OCI-LY1 (cell line): ENCODE results near the gene PRPS1.

Source experiments
- EZH2 ChIP-seq: fragments of 200-600 bp; sonication (generic), shearing (Covaris generic); IDR thresholded peaks from 2 replicates; pipeline ENCODE4 v1.8.0; 2017; ENCODE audit warnings: borderline replicate concordance, mixed run types, mild to moderate bottlenecking, antibody characterized with exemption, low read length, moderate library complexity, mixed read lengths
- TF ChIP-seq, protein P1 (sequence below): fragments of 200-600 bp; sonication (generic), shearing (Covaris generic); IDR thresholded peaks from 2 replicates; pipeline ENCODE4 v1.5.1; 2017; ENCODE audit warnings: mild to moderate bottlenecking, antibody characterized with exemption, low read length, moderate library complexity, mixed read lengths

DNA sequence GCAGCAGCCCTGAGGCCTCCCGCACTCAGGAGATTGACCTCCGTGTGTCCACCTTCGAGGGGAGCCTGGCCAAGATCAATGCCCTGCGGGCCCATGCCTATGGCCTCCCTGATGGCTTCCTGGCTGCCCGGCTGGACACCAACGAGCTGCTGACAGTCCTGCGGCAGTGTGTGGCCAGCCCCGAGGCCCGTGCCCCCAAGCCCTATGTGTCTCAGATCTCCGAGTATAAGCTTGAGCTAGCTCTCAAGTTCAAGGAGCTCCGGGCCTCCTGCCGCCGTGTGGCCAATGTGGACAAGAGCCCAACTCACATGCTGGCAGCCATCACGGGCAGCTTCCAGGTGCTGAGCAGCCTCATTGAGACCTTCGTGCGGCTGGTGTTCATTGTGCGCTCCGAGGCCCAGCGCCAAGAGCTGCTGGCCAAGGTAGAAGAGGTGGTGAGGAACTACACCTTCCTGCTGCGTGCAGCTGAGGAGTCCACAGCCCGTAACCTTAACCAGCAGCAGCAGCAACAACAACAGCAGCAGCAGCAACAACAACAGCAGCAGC lies 25.5 kb upstream of the PRPS1 start:
- TF ChIP-seq, protein P1, sequence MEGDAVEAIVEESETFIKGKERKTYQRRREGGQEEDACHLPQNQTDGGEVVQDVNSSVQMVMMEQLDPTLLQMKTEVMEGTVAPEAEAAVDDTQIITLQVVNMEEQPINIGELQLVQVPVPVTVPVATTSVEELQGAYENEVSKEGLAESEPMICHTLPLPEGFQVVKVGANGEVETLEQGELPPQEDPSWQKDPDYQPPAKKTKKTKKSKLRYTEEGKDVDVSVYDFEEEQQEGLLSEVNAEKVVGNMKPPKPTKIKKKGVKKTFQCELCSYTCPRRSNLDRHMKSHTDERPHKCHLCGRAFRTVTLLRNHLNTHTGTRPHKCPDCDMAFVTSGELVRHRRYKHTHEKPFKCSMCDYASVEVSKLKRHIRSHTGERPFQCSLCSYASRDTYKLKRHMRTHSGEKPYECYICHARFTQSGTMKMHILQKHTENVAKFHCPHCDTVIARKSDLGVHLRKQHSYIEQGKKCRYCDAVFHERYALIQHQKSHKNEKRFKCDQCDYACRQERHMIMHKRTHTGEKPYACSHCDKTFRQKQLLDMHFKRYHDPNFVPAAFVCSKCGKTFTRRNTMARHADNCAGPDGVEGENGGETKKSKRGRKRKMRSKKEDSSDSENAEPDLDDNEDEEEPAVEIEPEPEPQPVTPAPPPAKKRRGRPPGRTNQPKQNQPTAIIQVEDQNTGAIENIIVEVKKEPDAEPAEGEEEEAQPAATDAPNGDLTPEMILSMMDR: no peak
- no peak for TF ChIP-seq EZH2
